HepG2 (cell line): Measurements from ENCODE around the gene ATRAID. TPM values are rescaled to one million over a fixed set of nuclear protein-coding genes. Genes with fewer than 3 reads are reported as not detected.
A peak's percentile ranks its signal among the peaks of the same experiment; 100 is the strongest.

Experiments used
- CBX5 ChIP-seq: sonication (generic); formaldehyde crosslinking; IDR thresholded peaks from 2 replicates; pipeline ENCODE4 v1.4.0; 2020; ENCODE audit warnings: missing genetic modification reagents, borderline replicate concordance
- CCAR2 ChIP-seq: fragments of 200-400 bp; formaldehyde crosslinking; optimal IDR thresholded peaks from 2 replicates; pipeline ENCODE3; 2018; ENCODE audit warnings: low read depth, mild to moderate bottlenecking, low read length, moderate library complexity
- CEBPB ChIP-seq: IDR thresholded peaks from 2 replicates; pipeline ENCODE4 v1.6.1; 2011; ENCODE audit warnings: low read depth, low read length, improper control_type of control experiment, borderline replicate concordance
- FOXA1 ChIP-seq, 2 experiments: fragments of 450-650 bp in 1 of 2; sonication (generic) in 1 of 2; formaldehyde crosslinking in 1 of 2; IDR thresholded peaks; 2 replicates each; pipeline versions ENCODE4 v1.4.0 to v1.6.1; 2016 to 2020; ENCODE audit warnings: missing genetic modification reagents in 1 of 2
- KDM6A ChIP-seq: IDR thresholded peaks from 2 replicates; pipeline ENCODE4 v1.6.1; 2016; ENCODE audit warnings: low read depth
- PHB2 ChIP-seq: fragments of 450-650 bp; IDR thresholded peaks from 2 replicates; pipeline ENCODE4 v1.6.1; 2018; ENCODE audit not compliant: partially characterized antibody
- SP4 ChIP-seq: sonication (generic); formaldehyde crosslinking; IDR thresholded peaks from 2 replicates; pipeline ENCODE4 v1.8.1; 2023; ENCODE audit warnings: mild to moderate bottlenecking, missing genetic modification reagents
- THAP8 ChIP-seq: sonication (generic); formaldehyde crosslinking; IDR thresholded peaks from 2 replicates; pipeline ENCODE4 v1.5.1; 2020; ENCODE audit warnings: missing genetic modification reagents, mild to moderate bottlenecking, borderline replicate concordance
- ZNF264 ChIP-seq: sonication (generic); formaldehyde crosslinking; IDR thresholded peaks from 2 replicates; pipeline ENCODE4 v1.4.0; 2020; ENCODE audit warnings: missing genetic modification reagents
- ZNF280D ChIP-seq: sonication (generic); formaldehyde crosslinking; IDR thresholded peaks from 2 replicates; pipeline ENCODE4 v1.5.1; 2020; ENCODE audit warnings: mild to moderate bottlenecking, missing genetic modification reagents
- ZNF383 ChIP-seq: sonication (generic); formaldehyde crosslinking; IDR thresholded peaks from 2 replicates; pipeline ENCODE4 v1.4.0; 2020; ENCODE audit warnings: missing genetic modification reagents, mild to moderate bottlenecking, borderline replicate concordance
- ZNF766 ChIP-seq: sonication (generic); formaldehyde crosslinking; IDR thresholded peaks from 2 replicates; pipeline ENCODE4 v1.5.0; 2020; ENCODE audit warnings: missing genetic modification reagents, borderline replicate concordance
- polyA plus RNA-seq, 8 experiments: library from polyadenylated mRNA; depleted of rRNA in 3 of 8; stranded (reverse) in 7 of 8; unstranded in 1 of 8; fragments of >200 nt; fragmentation: Illumina TruSeq in 4 of 8; extraction: Trizol in 4 of 8; gene quantifications; 2 replicates each; pipeline versions ENCODE4 v1.2.1 to v1.2.3, GENCODE V29; 2011 to 2016; ENCODE audit warnings: low read depth in 4 of 8, missing spikeins in 1 of 8, mixed read lengths in 1 of 8; ENCODE audit not compliant: insufficient read depth in 1 of 8
- total RNA-seq, 5 experiments: library from RNA; depleted of rRNA; stranded (reverse); fragments of >200 nt; fragmentation: Illumina TruSeq; extraction: Trizol; gene quantifications; 2 replicates each; pipeline ENCODE4 v1.2.3, GENCODE V29; 2016; ENCODE audit warnings: low read depth in 1 of 5
- TF ChIP-seq, protein P1 (sequence below): IDR thresholded peaks from 2 replicates; pipeline ENCODE4 v1.6.1; 2016; ENCODE audit warnings: low read depth
- TF ChIP-seq, protein P2 (sequence below): sonication (generic); formaldehyde crosslinking; IDR thresholded peaks from 2 replicates; pipeline ENCODE4 v1.4.0; 2020; ENCODE audit warnings: missing genetic modification reagents, borderline replicate concordance
- TF ChIP-seq, protein P3 (sequence below): sonication (generic); formaldehyde crosslinking; IDR thresholded peaks from 2 replicates; pipeline ENCODE4 v1.5.0; 2020; ENCODE audit warnings: missing genetic modification reagents, mild to moderate bottlenecking, borderline replicate concordance
- TF ChIP-seq, protein P4 (sequence below): sonication (generic); formaldehyde crosslinking; IDR thresholded peaks from 2 replicates; pipeline ENCODE4 v1.4.0; 2020; ENCODE audit warnings: missing genetic modification reagents, borderline replicate concordance
- TF ChIP-seq, protein P5 (sequence below): sonication (generic); formaldehyde crosslinking; IDR thresholded peaks from 2 replicates; pipeline ENCODE4 v1.4.0; 2020; ENCODE audit warnings: missing genetic modification reagents

ATRAID gene
- total and polyA plus RNA-seq, 2 of the 13 experiments (the other 11 are each of a cell fraction or from before 2014, with no cell fraction given), result 207 to 382 TPM

DNA sequence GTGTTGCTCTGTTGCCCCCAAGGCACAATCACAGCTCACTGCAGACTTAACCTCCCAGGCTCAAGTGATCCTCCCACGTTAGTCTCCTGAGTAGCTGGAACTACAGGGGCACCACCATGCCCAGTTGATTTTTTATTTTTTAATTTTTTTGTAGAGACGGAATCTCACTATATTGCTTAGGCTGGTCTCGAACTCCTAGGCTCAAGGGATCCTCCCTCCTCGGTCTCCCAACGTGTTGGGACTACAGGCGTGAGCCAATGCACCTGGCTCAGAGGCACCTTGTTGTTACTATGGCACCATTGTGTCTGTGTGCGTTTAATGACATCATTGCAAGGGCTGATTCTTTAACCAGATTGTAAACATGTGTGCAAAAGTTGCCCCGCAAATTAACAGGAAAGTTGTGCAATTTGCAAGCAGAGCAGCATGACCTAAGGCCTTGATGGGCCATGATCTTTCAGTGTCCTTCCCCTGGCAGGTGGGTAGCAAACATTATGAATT lies 40.4 kb upstream of the ATRAID start (continued):
- TF ChIP-seq THAP8 (CRISPR knock-in tag) (no peak), CEBPB (peak; percentile 100), KDM6A (CRISPR knock-in tag) (peak; percentile 70), ZNF280D (no peak; the same call in 1 of the 2 replicates), CBX5 (CRISPR knock-in tag) (peak; percentile 95; the same call in 1 of the 2 replicates), ZNF383 (CRISPR knock-in tag) (no peak), PHB2 (no peak), CCAR2 (no peak), ZNF264 (CRISPR knock-in tag) (peak; percentile 82), SP4 (CRISPR knock-in tag) (peak; percentile 9; the same call in 1 of the 2 replicates), FOXA1 (IDR thresholded peaks at IDR 0.05) (peak; percentile 82), FOXA1 (CRISPR knock-in tag; IDR thresholded peaks at IDR 0.05) (peak; percentile 95), ZNF766 (no peak)
- TF ChIP-seq, protein P1, sequence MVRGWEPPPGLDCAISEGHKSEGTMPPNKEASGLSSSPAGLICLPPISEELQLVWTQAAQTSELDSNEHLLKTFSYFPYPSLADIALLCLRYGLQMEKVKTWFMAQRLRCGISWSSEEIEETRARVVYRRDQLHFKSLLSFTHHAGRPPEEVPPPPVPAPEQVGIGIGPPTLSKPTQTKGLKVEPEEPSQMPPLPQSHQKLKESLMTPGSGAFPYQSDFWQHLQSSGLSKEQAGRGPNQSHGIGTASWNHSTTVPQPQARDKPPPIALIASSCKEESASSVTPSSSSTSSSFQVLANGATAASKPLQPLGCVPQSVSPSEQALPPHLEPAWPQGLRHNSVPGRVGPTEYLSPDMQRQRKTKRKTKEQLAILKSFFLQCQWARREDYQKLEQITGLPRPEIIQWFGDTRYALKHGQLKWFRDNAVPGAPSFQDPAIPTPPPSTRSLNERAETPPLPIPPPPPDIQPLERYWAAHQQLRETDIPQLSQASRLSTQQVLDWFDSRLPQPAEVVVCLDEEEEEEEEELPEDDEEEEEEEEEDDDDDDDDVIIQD (CRISPR knock-in tag), result peak; percentile 95
- TF ChIP-seq, protein P2, sequence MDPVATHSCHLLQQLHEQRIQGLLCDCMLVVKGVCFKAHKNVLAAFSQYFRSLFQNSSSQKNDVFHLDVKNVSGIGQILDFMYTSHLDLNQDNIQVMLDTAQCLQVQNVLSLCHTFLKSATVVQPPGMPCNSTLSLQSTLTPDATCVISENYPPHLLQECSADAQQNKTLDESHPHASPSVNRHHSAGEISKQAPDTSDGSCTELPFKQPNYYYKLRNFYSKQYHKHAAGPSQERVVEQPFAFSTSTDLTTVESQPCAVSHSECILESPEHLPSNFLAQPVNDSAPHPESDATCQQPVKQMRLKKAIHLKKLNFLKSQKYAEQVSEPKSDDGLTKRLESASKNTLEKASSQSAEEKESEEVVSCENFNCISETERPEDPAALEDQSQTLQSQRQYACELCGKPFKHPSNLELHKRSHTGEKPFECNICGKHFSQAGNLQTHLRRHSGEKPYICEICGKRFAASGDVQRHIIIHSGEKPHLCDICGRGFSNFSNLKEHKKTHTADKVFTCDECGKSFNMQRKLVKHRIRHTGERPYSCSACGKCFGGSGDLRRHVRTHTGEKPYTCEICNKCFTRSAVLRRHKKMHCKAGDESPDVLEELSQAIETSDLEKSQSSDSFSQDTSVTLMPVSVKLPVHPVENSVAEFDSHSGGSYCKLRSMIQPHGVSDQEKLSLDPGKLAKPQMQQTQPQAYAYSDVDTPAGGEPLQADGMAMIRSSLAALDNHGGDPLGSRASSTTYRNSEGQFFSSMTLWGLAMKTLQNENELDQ (CRISPR knock-in tag), result 0 out of 2 replicates have a peak, but pooled peaks have one; percentile 78
- TF ChIP-seq, protein P3, sequence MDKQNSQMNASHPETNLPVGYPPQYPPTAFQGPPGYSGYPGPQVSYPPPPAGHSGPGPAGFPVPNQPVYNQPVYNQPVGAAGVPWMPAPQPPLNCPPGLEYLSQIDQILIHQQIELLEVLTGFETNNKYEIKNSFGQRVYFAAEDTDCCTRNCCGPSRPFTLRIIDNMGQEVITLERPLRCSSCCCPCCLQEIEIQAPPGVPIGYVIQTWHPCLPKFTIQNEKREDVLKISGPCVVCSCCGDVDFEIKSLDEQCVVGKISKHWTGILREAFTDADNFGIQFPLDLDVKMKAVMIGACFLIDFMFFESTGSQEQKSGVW (CRISPR knock-in tag), result no peak
- TF ChIP-seq, protein P4, sequence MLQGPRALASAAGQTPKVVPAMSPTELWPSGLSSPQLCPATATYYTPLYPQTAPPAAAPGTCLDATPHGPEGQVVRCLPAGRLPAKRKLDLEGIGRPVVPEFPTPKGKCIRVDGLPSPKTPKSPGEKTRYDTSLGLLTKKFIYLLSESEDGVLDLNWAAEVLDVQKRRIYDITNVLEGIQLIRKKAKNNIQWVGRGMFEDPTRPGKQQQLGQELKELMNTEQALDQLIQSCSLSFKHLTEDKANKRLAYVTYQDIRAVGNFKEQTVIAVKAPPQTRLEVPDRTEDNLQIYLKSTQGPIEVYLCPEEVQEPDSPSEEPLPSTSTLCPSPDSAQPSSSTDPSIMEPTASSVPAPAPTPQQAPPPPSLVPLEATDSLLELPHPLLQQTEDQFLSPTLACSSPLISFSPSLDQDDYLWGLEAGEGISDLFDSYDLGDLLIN (CRISPR knock-in tag), result no peak
- TF ChIP-seq, protein P5, sequence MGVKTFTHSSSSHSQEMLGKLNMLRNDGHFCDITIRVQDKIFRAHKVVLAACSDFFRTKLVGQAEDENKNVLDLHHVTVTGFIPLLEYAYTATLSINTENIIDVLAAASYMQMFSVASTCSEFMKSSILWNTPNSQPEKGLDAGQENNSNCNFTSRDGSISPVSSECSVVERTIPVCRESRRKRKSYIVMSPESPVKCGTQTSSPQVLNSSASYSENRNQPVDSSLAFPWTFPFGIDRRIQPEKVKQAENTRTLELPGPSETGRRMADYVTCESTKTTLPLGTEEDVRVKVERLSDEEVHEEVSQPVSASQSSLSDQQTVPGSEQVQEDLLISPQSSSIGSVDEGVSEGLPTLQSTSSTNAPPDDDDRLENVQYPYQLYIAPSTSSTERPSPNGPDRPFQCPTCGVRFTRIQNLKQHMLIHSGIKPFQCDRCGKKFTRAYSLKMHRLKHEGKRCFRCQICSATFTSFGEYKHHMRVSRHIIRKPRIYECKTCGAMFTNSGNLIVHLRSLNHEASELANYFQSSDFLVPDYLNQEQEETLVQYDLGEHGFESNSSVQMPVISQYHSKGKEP, result no peak
